ENCODE results near the gene OR1K1. TPM values are rescaled to one million over a fixed set of nuclear protein-coding genes. Genes with fewer than 3 reads are reported as not detected.

Gene OR1K1
- total RNA-seq, 1 experiment from 2014 or later = not detected

DNA sequence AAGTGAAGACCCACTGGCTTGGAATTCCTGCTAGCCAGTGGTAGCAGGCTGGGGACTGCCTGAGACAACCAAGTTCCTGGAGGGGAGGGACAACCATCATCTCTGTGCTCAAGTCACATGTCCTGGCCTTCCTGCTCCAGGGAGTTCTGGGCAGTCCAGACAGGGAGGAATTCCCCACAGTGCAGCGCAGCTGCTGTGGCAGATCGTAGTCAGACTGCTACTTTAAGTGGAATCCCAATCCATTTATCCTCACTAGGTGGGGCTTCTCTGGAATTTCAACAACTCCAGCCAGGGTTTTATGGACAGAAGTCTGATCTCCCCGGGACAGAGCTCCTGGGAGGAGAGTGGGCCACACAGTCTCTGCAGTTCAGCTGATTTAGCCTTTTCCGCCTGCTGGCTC, 32.1 kb upstream of the OR1K1 start (continued):
- TF ChIP-seq, protein P1, sequence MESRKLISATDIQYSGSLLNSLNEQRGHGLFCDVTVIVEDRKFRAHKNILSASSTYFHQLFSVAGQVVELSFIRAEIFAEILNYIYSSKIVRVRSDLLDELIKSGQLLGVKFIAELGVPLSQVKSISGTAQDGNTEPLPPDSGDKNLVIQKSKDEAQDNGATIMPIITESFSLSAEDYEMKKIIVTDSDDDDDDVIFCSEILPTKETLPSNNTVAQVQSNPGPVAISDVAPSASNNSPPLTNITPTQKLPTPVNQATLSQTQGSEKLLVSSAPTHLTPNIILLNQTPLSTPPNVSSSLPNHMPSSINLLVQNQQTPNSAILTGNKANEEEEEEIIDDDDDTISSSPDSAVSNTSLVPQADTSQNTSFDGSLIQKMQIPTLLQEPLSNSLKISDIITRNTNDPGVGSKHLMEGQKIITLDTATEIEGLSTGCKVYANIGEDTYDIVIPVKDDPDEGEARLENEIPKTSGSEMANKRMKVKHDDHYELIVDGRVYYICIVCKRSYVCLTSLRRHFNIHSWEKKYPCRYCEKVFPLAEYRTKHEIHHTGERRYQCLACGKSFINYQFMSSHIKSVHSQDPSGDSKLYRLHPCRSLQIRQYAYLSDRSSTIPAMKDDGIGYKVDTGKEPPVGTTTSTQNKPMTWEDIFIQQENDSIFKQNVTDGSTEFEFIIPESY (IDR thresholded peaks at IDR 0.05; ENCODE audit: extremely low read depth, insufficient replicate concordance, low read length) = no peak

DNA sequence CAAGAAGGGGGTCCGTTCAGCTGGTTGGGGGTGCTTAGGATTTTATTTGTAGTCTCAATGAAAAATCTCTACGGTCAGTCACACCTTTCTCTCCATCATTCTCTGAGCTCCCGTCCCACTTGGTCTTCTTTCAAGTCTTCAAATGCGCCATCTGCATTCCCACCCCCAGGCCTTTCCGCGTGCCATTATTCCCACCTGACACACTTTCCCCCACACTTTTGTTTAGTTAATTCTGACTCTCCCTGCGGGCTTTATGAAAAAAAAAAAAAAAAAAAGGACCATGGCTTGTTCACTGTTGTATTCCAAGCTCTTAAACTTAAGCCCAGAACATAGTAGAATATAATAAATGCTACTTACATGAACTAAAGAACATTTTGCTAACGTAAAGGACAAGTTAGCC, 22.9 kb upstream of the OR1K1 start:
- ChIA-PET RAD21 (ENCODE audit: low non-redundant PET in 1 of 2, low total read pairs in 2 of 2, uncharacterized antibody in 2 of 2, unreplicated experiment in 2 of 2) (no interaction called here), CTCF (no interaction called here), POLR2A (no interaction called here)
- Histone ChIP-seq H2AFZ (ENCODE audit: low read depth, low read length, poor library complexity, severe bottlenecking) (no peak overlapping the region), H4K20me1 (ENCODE audit: insufficient read depth) (no peaks in the 10 kb centered on the region), H3K79me2 (ENCODE audit: insufficient read depth, low read length) (no peaks in the 10 kb centered on the region), H3K36me3 (ENCODE audit: control insufficient read depth in 1 of 2, insufficient read depth in 2 of 2, low read length in 2 of 2) (no peaks in the 10 kb centered on the region), H3K9ac (ENCODE audit: low read length) (no peak overlapping the region), H3K27me3 (ENCODE audit: insufficient read depth, low read length) (no peaks in the 10 kb centered on the region), H3K27ac (ENCODE audit: low read depth, low read length) (no peak overlapping the region), H3K4me3 (replicated peaks in 1 of 2; ENCODE audit: low read depth in 1 of 2, low read length in 2 of 2) (no peak overlapping the region), H3K4me1 (ENCODE audit: control insufficient read depth in 1 of 2, insufficient read depth in 2 of 2, low read length in 2 of 2) (peaks cover 0 to 17% of the 10 kb centered on the region in 2 experiments; a peak in 2 of 4 replicates), H3K9me3 (ENCODE audit: control insufficient read depth in 1 of 2, insufficient read depth in 1 of 2, low read depth in 1 of 2, low read length in 2 of 2) (no peaks in the 10 kb centered on the region), H3K4me2 (ENCODE audit: low read length) (no peak overlapping the region), H3K9me2 (ENCODE audit: insufficient read depth) (no peaks in the 10 kb centered on the region)
- BruUV-seq (replicated peaks) = no TSS peak
- intact Hi-C loops (cut with micrococcal nuclease) = no loop called here
- no peak for DNase-seq (ENCODE audit: low read depth, low spot score)
- TF ChIP-seq EZH2 (IDR thresholded peaks at IDR 0.05) (no peak), EZH2phosphoT487 (IDR thresholded peaks at IDR 0.05; ENCODE audit: borderline replicate concordance) (no peak), TCF7L2 (IDR thresholded peaks at IDR 0.05; ENCODE audit: borderline replicate concordance, extremely low read depth, insufficient read depth, insufficient read length) (no peak), JUND (IDR thresholded peaks at IDR 0.05) (no peak), SIN3A (IDR thresholded peaks at IDR 0.05; ENCODE audit: low read depth) (no peak), POLR2A (IDR thresholded peaks at IDR 0.05; ENCODE audit: borderline replicate concordance, extremely low read depth, insufficient read depth, insufficient read length) (no peak), EGR1 (IDR thresholded peaks at IDR 0.05; ENCODE audit: low read depth) (no peak), FOSL1 (IDR thresholded peaks at IDR 0.05; ENCODE audit: low read depth) (no peak), ZFX (IDR thresholded peaks at IDR 0.05) (no peak)
- TF ChIP-seq, protein P2, sequence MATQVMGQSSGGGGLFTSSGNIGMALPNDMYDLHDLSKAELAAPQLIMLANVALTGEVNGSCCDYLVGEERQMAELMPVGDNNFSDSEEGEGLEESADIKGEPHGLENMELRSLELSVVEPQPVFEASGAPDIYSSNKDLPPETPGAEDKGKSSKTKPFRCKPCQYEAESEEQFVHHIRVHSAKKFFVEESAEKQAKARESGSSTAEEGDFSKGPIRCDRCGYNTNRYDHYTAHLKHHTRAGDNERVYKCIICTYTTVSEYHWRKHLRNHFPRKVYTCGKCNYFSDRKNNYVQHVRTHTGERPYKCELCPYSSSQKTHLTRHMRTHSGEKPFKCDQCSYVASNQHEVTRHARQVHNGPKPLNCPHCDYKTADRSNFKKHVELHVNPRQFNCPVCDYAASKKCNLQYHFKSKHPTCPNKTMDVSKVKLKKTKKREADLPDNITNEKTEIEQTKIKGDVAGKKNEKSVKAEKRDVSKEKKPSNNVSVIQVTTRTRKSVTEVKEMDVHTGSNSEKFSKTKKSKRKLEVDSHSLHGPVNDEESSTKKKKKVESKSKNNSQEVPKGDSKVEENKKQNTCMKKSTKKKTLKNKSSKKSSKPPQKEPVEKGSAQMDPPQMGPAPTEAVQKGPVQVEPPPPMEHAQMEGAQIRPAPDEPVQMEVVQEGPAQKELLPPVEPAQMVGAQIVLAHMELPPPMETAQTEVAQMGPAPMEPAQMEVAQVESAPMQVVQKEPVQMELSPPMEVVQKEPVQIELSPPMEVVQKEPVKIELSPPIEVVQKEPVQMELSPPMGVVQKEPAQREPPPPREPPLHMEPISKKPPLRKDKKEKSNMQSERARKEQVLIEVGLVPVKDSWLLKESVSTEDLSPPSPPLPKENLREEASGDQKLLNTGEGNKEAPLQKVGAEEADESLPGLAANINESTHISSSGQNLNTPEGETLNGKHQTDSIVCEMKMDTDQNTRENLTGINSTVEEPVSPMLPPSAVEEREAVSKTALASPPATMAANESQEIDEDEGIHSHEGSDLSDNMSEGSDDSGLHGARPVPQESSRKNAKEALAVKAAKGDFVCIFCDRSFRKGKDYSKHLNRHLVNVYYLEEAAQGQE (IDR thresholded peaks at IDR 0.05; ENCODE audit: low read depth) = no peak
- no peak for ATAC-seq

All from HCT116 (cell line).